Activated CD4-positive, CD25-positive, alpha-beta regulatory T cell (primary cell): Measurements from ENCODE around the gene CPLX4.

Experiments used
- DNase-seq, 4 experiments: peaks; one replicate each; lab custom pipeline; 2025; lab: John Stamatoyannopoulos, UW

Gene CPLX4

GRCh38 chr18:59306640-59307039, 11.8 kb downstream of the CPLX4 start:
- DNase-seq = no peak

GRCh38 chr18:59305295-59305694, 13.2 kb downstream of the CPLX4 start:
- no peak for DNase-seq

- no peak for DNase-seq
These were observed 14.7 kb downstream of the CPLX4 start for GRCh38 chr18:59303656-59304195.

- DNase-seq = no peak
These were observed 15.4 kb downstream of the CPLX4 start for GRCh38 chr18:59303006-59303405.

- no peak for DNase-seq
These were observed 16.5 kb downstream of the CPLX4 start for GRCh38 chr18:59301929-59302328.

GRCh38 chr18:59300676-59301285, 17.7 kb downstream of the CPLX4 start:
- DNase-seq = no peak

GRCh38 chr18:59298871-59299270, 19.6 kb downstream of the CPLX4 start:
- no peak for DNase-seq

GRCh38 chr18:59293317-59293716, 25.1 kb downstream of the CPLX4 start:
- DNase-seq = no peak

- no peak for DNase-seq
These were observed 32.1 kb downstream of the CPLX4 start for GRCh38 chr18:59286341-59286740.

- DNase-seq = no peak
These were observed 36.1 kb downstream of the CPLX4 start for GRCh38 chr18:59282341-59282740.

- DNase-seq = no peak
These were observed 38.7 kb downstream of the CPLX4 start for GRCh38 chr18:59279722-59280121.

GRCh38 chr18:59279193-59279592, 39.3 kb downstream of the CPLX4 start:
- DNase-seq = no peak

GRCh38 chr18:59278793-59279192, 39.7 kb downstream of the CPLX4 start:
- DNase-seq = no peak

- no peak for DNase-seq
These were observed 42.4 kb downstream of the CPLX4 start for GRCh38 chr18:59276047-59276446.

- DNase-seq = no peak
These were observed 43.0 kb downstream of the CPLX4 start for GRCh38 chr18:59275406-59275949.

GRCh38 chr18:59274533-59274928, 43.9 kb downstream of the CPLX4 start:
- DNase-seq = no peak

- DNase-seq = no peak
These were observed 44.5 kb downstream of the CPLX4 start for GRCh38 chr18:59273759-59274532.

GRCh38 chr18:59272891-59273758, 45.3 kb downstream of the CPLX4 start, which contains the start of gene RAX:
Gene RAX, minus strand, starts transcription at chr18:59273454. Its CDS starts 248 bp downstream, at chr18:59273206.
- DNase-seq = no peak

GRCh38 chr18:59272221-59272888, 46.1 kb downstream of the CPLX4 start:
- no peak for DNase-seq

- no peak for DNase-seq
These were observed 46.7 kb downstream of the CPLX4 start for GRCh38 chr18:59271606-59272220.

- DNase-seq = no peak
These were observed 47.7 kb downstream of the CPLX4 start for GRCh38 chr18:59270689-59271257.
